GM10266 (cell line): Measurements from ENCODE around the gene KIF3B.
"Not testable (repeated sequence)": the region's sequence is repeated elsewhere in the genome, so short reads cannot be mapped to it uniquely, and the experiment has no call there.

Experiments
- DNase-seq: peaks from one replicate; pipeline ENCODE4 v3.0.0; 2012; ENCODE audit errors: extremely low spot score
- CTCF ChIP-seq: IDR thresholded peaks from 2 replicates; pipeline ENCODE4 v1.5.1; 2012; ENCODE audit warnings: mild to moderate bottlenecking, low read depth; ENCODE audit not compliant: control insufficient read depth, insufficient read depth; ENCODE audit errors: missing control alignments

KIF3B gene

GRCh38 chr20:32315891-32316290, 38.4 kb downstream of the KIF3B start:
- TF ChIP-seq CTCF: no peak
- DNase-seq: no peak

- TF ChIP-seq CTCF: no peak
- DNase-seq: no peak
These were observed 39.2 kb downstream of the KIF3B start for GRCh38 chr20:32316667-32317066.

- no peak for DNase-seq
- TF ChIP-seq CTCF: no peak
These were observed 41.6 kb downstream of the KIF3B start for GRCh38 chr20:32319100-32319499.

- no peak for TF ChIP-seq CTCF
These were observed 42.9 kb downstream of the KIF3B start for GRCh38 chr20:32320305-32320704.

GRCh38 chr20:32321390-32321789, 43.9 kb downstream of the KIF3B start:
- DNase-seq: no peak
- TF ChIP-seq CTCF: no peak

More at GRCh38 chr20:32320305-32320704, 42.9 kb downstream of the KIF3B start:
- no peak for DNase-seq

GRCh38 chr20:32322260-32322659, 44.8 kb downstream of the KIF3B start:
- not testable (repeated sequence) for DNase-seq

GRCh38 chr20:32323761-32324160, 46.3 kb downstream of the KIF3B start:
- DNase-seq: not testable (repeated sequence)

- no peak for TF ChIP-seq CTCF
- DNase-seq: no peak
These were observed 48.5 kb downstream of the KIF3B start for GRCh38 chr20:32325706-32326503.
